HK-2 (cell line): ENCODE data around the gene SDHA.
"Not testable (repeated sequence)": the region's sequence is repeated elsewhere in the genome, so short reads cannot be mapped to it uniquely, and the experiment has no call there.

ENCODE experiments used
- DNase-seq: peaks from one replicate; pipeline ENCODE4 v3.0.0-alpha.2; 2018; ENCODE audit not compliant: unreplicated experiment

The SDHA gene

GRCh38 chr5:198516-199196, 19.5 kb upstream of the SDHA start:
- DNase-seq: no peak

- DNase-seq: no peak
Observed at GRCh38 chr5:199197-199949, 18.7 kb upstream of the SDHA start.

GRCh38 chr5:199950-200645, 18.0 kb upstream of the SDHA start:
- DNase-seq: no peak

- no peak for DNase-seq
Observed at GRCh38 chr5:200985-201384, 17.1 kb upstream of the SDHA start.

- DNase-seq: no peak
Observed at GRCh38 chr5:201672-202071, 16.4 kb upstream of the SDHA start.

GRCh38 chr5:203246-203930, 14.7 kb upstream of the SDHA start:
- no peak for DNase-seq

GRCh38 chr5:204001-204400, 14.1 kb upstream of the SDHA start:
- no peak for DNase-seq

- no peak for DNase-seq
Observed at GRCh38 chr5:204462-204861, 13.7 kb upstream of the SDHA start.

GRCh38 chr5:204966-205670, 13.0 kb upstream of the SDHA start:
- DNase-seq: no peak

GRCh38 chr5:206406-206805, 11.7 kb upstream of the SDHA start:
- DNase-seq: no peak

GRCh38 chr5:206927-207536, 11.1 kb upstream of the SDHA start:
- DNase-seq: no peak

GRCh38 chr5:207599-207998, 10.5 kb upstream of the SDHA start:
- no peak for DNase-seq

- DNase-seq: no peak
Observed at GRCh38 chr5:208449-209114, 9.5 kb upstream of the SDHA start.

GRCh38 chr5:213803-214395, 4.2 kb upstream of the SDHA start:
- no peak for DNase-seq

GRCh38 chr5:215256-215655, 2.9 kb upstream of the SDHA start:
- DNase-seq: not testable (repeated sequence)

GRCh38 chr5:216076-216475, 2.0 kb upstream of the SDHA start:
- not testable (repeated sequence) for DNase-seq

GRCh38 chr5:218457-219291, 554 bp downstream of the SDHA start:
- peak; percentile 30 for DNase-seq

- DNase-seq: no peak
Observed at GRCh38 chr5:219460-219863, 1.3 kb downstream of the SDHA start.

- DNase-seq: no peak
Observed at GRCh38 chr5:219991-220390, 1.9 kb downstream of the SDHA start.
